M059J (cell line): Measurements from ENCODE around the gene KCNK3. TPM values are rescaled to one million over a fixed set of nuclear protein-coding genes. Genes with fewer than 3 reads are reported as not detected.

ENCODE experiments used
- DNase-seq: peaks from one replicate; pipeline ENCODE4 v3.0.0-alpha.2; 2012; ENCODE audit warnings: low read depth
- total RNA-seq: library from RNA; depleted of rRNA; stranded (reverse); fragments of >200 nt; shearing (Covaris generic); gene quantifications from 2 replicates; pipeline ENCODE4 v1.2.3, GENCODE V29; 2014; rRNA removed

Gene KCNK3
- total RNA-seq, 1 experiment from 2014 or later = 2.4 TPM

DNA sequence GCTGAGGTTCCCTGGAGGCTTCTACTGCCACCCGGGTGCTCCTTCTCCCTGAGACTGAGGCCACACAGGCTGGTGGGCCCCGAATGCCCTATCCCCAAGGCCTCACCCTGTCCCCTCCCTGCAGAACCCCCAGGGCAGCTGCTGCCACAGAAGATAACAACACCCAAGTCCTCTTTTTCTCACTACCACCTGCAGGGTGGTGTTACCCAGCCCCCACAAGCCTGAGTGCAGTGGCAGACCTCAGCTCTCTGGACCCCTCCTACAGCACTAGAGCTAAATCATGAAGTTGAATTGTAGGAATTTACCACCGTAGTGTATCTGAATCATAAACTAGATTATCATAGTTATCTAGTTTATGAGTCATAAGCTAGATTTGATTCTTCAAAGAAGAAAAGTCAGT, 86.0 kb downstream of the KCNK3 start:
- no peak for DNase-seq

DNA sequence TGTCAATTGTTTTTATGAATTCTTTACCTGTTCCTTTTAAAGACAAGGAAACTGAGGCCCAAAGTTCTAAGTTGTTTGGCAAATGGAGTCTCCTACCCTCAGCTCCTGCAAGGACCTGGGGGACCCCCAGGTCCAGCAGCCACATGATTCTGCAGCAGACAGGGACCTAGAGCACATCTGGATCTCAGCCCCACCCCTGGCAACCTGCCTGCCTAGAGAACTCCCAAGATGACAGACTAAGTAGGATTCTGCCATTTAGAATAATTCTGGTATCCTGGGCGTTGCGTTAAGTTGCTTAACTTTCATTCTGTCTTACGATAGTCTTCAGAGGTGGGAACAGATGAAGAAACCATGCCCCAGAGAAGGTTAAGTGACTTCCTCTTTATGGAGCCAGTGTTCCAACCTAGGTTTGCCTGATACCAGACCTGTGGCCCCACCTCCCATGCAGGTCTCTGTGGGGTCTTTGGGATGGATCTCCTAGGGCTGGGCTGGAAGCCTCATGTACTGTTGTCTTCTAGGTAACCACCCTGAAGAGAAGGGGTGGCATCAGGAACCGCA, 87.8 kb downstream of the KCNK3 start:
- DNase-seq = no peak

Other genes with a start within 250 kb of the KCNK3 start
- 0.05 TPM in 1 of 2 replicates, not detected in the other for gene OTOF, start 214.6 kb upstream of the KCNK3 start, total RNA-seq
- gene CIB4, start 51.4 kb upstream of the KCNK3 start, total RNA-seq = not detected in 2 replicates
- gene SLC35F6, start 71.6 kb downstream of the KCNK3 start, total RNA-seq = 35.3 and 35.6 TPM in 2 replicates
- 22.0 and 33.3 TPM in 2 replicates for gene CENPA, start 93.3 kb downstream of the KCNK3 start, total RNA-seq
- gene DPYSL5, start 155.4 kb downstream of the KCNK3 start, total RNA-seq = not detected in 2 replicates